ENCODE data around the gene CGB1. TPM values are rescaled to one million over a fixed set of nuclear protein-coding genes. Genes with fewer than 3 reads are reported as not detected.
A peak's percentile ranks its signal among the peaks of the same experiment; 100 is the strongest.

Gene CGB1
- polyA plus RNA-seq, 1 donor (not counting 4 experiments of a cell fraction or from before 2014, with no cell fraction given) = not detected

GRCh38 chr19:49004133-49004532 is 32.6 kb downstream of the CGB1 start:
- H3K9me1 ChIP-seq (ENCODE audit: control insufficient read depth, extremely low read depth, insufficient read depth, low read length) = no peaks in the 10 kb centered on the region
- no peak overlapping the region for H3K4me2 ChIP-seq (ENCODE audit: control insufficient read depth, extremely low read depth, insufficient read depth, low read depth, low read length)
- peaks cover 29 to 32% of the 10 kb centered on the region in 2 experiments for H3K36me3 ChIP-seq (ENCODE audit: control insufficient read depth in 2 of 2, extremely low read depth in 1 of 2, insufficient read depth in 2 of 2, low read length in 2 of 2)
- dilution Hi-C loops (cut with MboI; ENCODE audit: extremely low pct_ligation_motif_present, low sequenced_read_pairs) = no loop called here
- H3K4me1 ChIP-seq (ENCODE audit: control insufficient read depth, extremely low read depth, insufficient read depth, low read length) = no peaks in the 10 kb centered on the region
- no peak overlapping the region for H3K27ac ChIP-seq (ENCODE audit: control insufficient read depth, insufficient read depth, low read length)
- no peak overlapping the region for H3K9ac ChIP-seq (ENCODE audit: control insufficient read depth, extremely low read depth, insufficient read depth, low read length)
- H4K20me1 ChIP-seq (ENCODE audit: control insufficient read depth, extremely low read depth, insufficient read depth, low read length) = no peaks in the 10 kb centered on the region
- peaks cover 3% of the 10 kb centered on the region for H3K79me2 ChIP-seq (ENCODE audit: control insufficient read depth, insufficient read depth, low read length)
- DNase-seq (ENCODE audit: low read depth, low spot score) (no peak), FAIRE-seq (no peak)
- TF ChIP-seq EZH2 (IDR thresholded peaks at IDR 0.05; ENCODE audit: low read length) (no peak), CTCF (optimal IDR thresholded peaks at IDR 0.05 in 1 of 3, IDR thresholded peaks at IDR 0.05 in 1 of 3, conservative IDR thresholded peaks at IDR 0.05 in 1 of 3; ENCODE audit: extremely low read depth in 1 of 3, insufficient read depth in 2 of 3, low read length in 3 of 3) (no peak)
- no peaks in the 10 kb centered on the region for H3K27me3 ChIP-seq (ENCODE audit: control insufficient read depth, extremely low read depth, insufficient read depth, low read length)
- H3K4me3 ChIP-seq (ENCODE audit: control insufficient read depth in 2 of 3, extremely low read depth in 1 of 3, insufficient read depth in 2 of 3, low read depth in 1 of 3, low read length in 3 of 3) = no peak overlapping the region
- no peak overlapping the region for H2AFZ ChIP-seq (ENCODE audit: control insufficient read depth, low read length)
- no peaks in the 10 kb centered on the region for H3K9me3 ChIP-seq (ENCODE audit: control insufficient read depth, low read depth, low read length)

GRCh38 chr19:48999481-49000325 is 37.0 kb downstream of the CGB1 start:
- no peak overlapping the region for H3K4me3 ChIP-seq (ENCODE audit: control insufficient read depth in 2 of 3, extremely low read depth in 1 of 3, insufficient read depth in 2 of 3, low read depth in 1 of 3, low read length in 3 of 3)
- no peak for DNase-seq (ENCODE audit: low read depth, low spot score)
- H3K27me3 ChIP-seq (ENCODE audit: control insufficient read depth, extremely low read depth, insufficient read depth, low read length) = no peaks in the 10 kb centered on the region
- peaks cover 3% of the 10 kb centered on the region for H3K9me1 ChIP-seq (ENCODE audit: control insufficient read depth, extremely low read depth, insufficient read depth, low read length)
- no peak overlapping the region for H3K27ac ChIP-seq (ENCODE audit: control insufficient read depth, insufficient read depth, low read length)
- TF ChIP-seq CTCF (optimal IDR thresholded peaks at IDR 0.05 in 1 of 3, IDR thresholded peaks at IDR 0.05 in 1 of 3, conservative IDR thresholded peaks at IDR 0.05 in 1 of 3; ENCODE audit: extremely low read depth in 1 of 3, insufficient read depth in 2 of 3, low read length in 3 of 3) (peak; percentile 81 to 94 (median 88)), EZH2 (IDR thresholded peaks at IDR 0.05; ENCODE audit: low read length) (no peak)
- H3K36me3 ChIP-seq (ENCODE audit: control insufficient read depth in 2 of 2, extremely low read depth in 1 of 2, insufficient read depth in 2 of 2, low read length in 2 of 2) = peaks cover 16 to 25% of the 10 kb centered on the region in 2 experiments
- H3K4me1 ChIP-seq (ENCODE audit: control insufficient read depth, extremely low read depth, insufficient read depth, low read length) = peaks cover 7% of the 10 kb centered on the region
- FAIRE-seq = peak; percentile 51
- no peak overlapping the region for H3K4me2 ChIP-seq (ENCODE audit: control insufficient read depth, extremely low read depth, insufficient read depth, low read depth, low read length)
- H3K9ac ChIP-seq (ENCODE audit: control insufficient read depth, extremely low read depth, insufficient read depth, low read length) = no peak overlapping the region
- H3K9me3 ChIP-seq (ENCODE audit: control insufficient read depth, low read depth, low read length) = no peaks in the 10 kb centered on the region
- dilution Hi-C loops (cut with MboI; ENCODE audit: extremely low pct_ligation_motif_present, low sequenced_read_pairs) = no loop called here
- no peaks in the 10 kb centered on the region for H4K20me1 ChIP-seq (ENCODE audit: control insufficient read depth, extremely low read depth, insufficient read depth, low read length)
- H3K79me2 ChIP-seq (ENCODE audit: control insufficient read depth, insufficient read depth, low read length) = peaks cover 36% of the 10 kb centered on the region
- H2AFZ ChIP-seq (ENCODE audit: control insufficient read depth, low read length) = no peak overlapping the region
